Glomerular visceral epithelial cell (primary cell): ENCODE measurements around the gene TRIM14.
A peak's percentile ranks its signal among the peaks of the same experiment; 100 is the strongest.

Experiments
- DNase-seq: peaks from one replicate; pipeline ENCODE4 v3.0.0-alpha.2; 2016; ENCODE audit errors: extremely low spot score

TRIM14 gene

GRCh38 chr9:98118640-98119601 is at the start of gene TRIM14:
Gene TRIM14 (minus strand): TSS chr9:98119222. CDS start chr9:98119188, 34 bp downstream.
- peak; percentile 75 for DNase-seq

GRCh38 chr9:98168153-98168780 is 49.2 kb upstream of the TRIM14 start:
- no peak for DNase-seq

- no peak for DNase-seq
These were observed 45.9 kb upstream of the TRIM14 start for GRCh38 chr9:98164912-98165311.

GRCh38 chr9:98162613-98163012 is 43.6 kb upstream of the TRIM14 start:
- no peak for DNase-seq

GRCh38 chr9:98161851-98162250 is 42.8 kb upstream of the TRIM14 start:
- DNase-seq = no peak

GRCh38 chr9:98159790-98160189 is 40.8 kb upstream of the TRIM14 start:
- no peak for DNase-seq

- no peak for DNase-seq
These were observed 40.3 kb upstream of the TRIM14 start for GRCh38 chr9:98159301-98159700.

- no peak for DNase-seq
These were observed 39.2 kb upstream of the TRIM14 start for GRCh38 chr9:98158071-98158831.

GRCh38 chr9:98157372-98157771 is 38.4 kb upstream of the TRIM14 start:
- DNase-seq = no peak

- no peak for DNase-seq
These were observed 35.7 kb upstream of the TRIM14 start for GRCh38 chr9:98154678-98155077.

GRCh38 chr9:98152526-98152925 is 33.5 kb upstream of the TRIM14 start:
- DNase-seq = no peak

GRCh38 chr9:98150721-98151120 is 31.7 kb upstream of the TRIM14 start:
- DNase-seq = no peak

GRCh38 chr9:98150164-98150563 is 31.1 kb upstream of the TRIM14 start:
- DNase-seq = no peak

- no peak for DNase-seq
These were observed 30.4 kb upstream of the TRIM14 start for GRCh38 chr9:98149422-98149821.

GRCh38 chr9:98148486-98148885 is 29.5 kb upstream of the TRIM14 start:
- no peak for DNase-seq

- DNase-seq = no peak
These were observed 28.6 kb upstream of the TRIM14 start for GRCh38 chr9:98147582-98147981.

GRCh38 chr9:98146101-98146991 is 27.3 kb upstream of the TRIM14 start:
- DNase-seq = no peak

GRCh38 chr9:98144631-98145030 is 25.6 kb upstream of the TRIM14 start:
- DNase-seq = no peak

- DNase-seq = no peak
These were observed 25.1 kb upstream of the TRIM14 start for GRCh38 chr9:98144076-98144475.

GRCh38 chr9:98142925-98143481 is 24.0 kb upstream of the TRIM14 start:
- no peak for DNase-seq
